ENCODE data around the gene RENBP.

RENBP gene

GRCh38 chrX:153910446-153910845, 34.0 kb downstream of the RENBP start:
- TF ChIP-seq CTCF (IDR thresholded peaks at IDR 0.05; ENCODE audit: low read depth, low read length): no peak
- H3K4me3 ChIP-seq (ENCODE audit: low read depth, low read length): no peak overlapping the region

- TF ChIP-seq CTCF (IDR thresholded peaks at IDR 0.05; ENCODE audit: low read depth, low read length): no peak
- H3K4me3 ChIP-seq (ENCODE audit: low read depth, low read length): no peak overlapping the region
Measured at GRCh38 chrX:153909980-153910360, 34.5 kb downstream of the RENBP start.

GRCh38 chrX:153909024-153909979, 35.1 kb downstream of the RENBP start:
- no peak for TF ChIP-seq CTCF (IDR thresholded peaks at IDR 0.05; ENCODE audit: low read depth, low read length)
- no peak overlapping the region for H3K4me3 ChIP-seq (ENCODE audit: low read depth, low read length)

- no peak for TF ChIP-seq CTCF (IDR thresholded peaks at IDR 0.05; ENCODE audit: low read depth, low read length)
- no peak overlapping the region for H3K4me3 ChIP-seq (ENCODE audit: low read depth, low read length)
Measured at GRCh38 chrX:153908219-153908860, 36.1 kb downstream of the RENBP start.

- no peak for TF ChIP-seq CTCF (IDR thresholded peaks at IDR 0.05; ENCODE audit: low read depth, low read length)
- no peak overlapping the region for H3K4me3 ChIP-seq (ENCODE audit: low read depth, low read length)
Measured at GRCh38 chrX:153907456-153907855, 37.0 kb downstream of the RENBP start.

GRCh38 chrX:153906126-153906917, 38.1 kb downstream of the RENBP start:
- no peak for TF ChIP-seq CTCF (IDR thresholded peaks at IDR 0.05; ENCODE audit: low read depth, low read length)
- no peak overlapping the region for H3K4me3 ChIP-seq (ENCODE audit: low read depth, low read length)

Data from WI38 (cell line).